Endothelial cell of umbilical vein (primary cell): Measurements from ENCODE around the gene PRCD. TPM values are rescaled to one million over a fixed set of nuclear protein-coding genes. Genes with fewer than 3 reads are reported as not detected.

Experiments used
- Bru-seq: library from RNA; stranded (reverse); fragments of 400-500 nt; gene quantifications from one replicate; lab custom pipeline; 2021; lab: Mats Ljungman, UMichigan
- BruChase-seq, 2 experiments: library from RNA; stranded (reverse); fragments of 400-500 nt; gene quantifications; one replicate each; lab custom pipeline; 2021; lab: Mats Ljungman, UMichigan
- BruUV-seq: library from RNA; stranded (reverse); fragments of 400-500 nt; replicated peaks from 2 replicates; lab custom pipeline; 2021; lab: Mats Ljungman, UMichigan
- CTCF ChIA-PET: fragments of 300-600, 350-600 bp; sonication (Branson Sonifier 250); formaldehyde crosslinking; loops from one replicate; lab custom pipeline; 2021; ENCODE audit warnings: antibody characterized with exemption, inconsistent platforms; lab: Charles Lee
- POLR2A ChIA-PET: fragments of 300-600, 350-600 bp; sonication (Branson Sonifier 250); formaldehyde crosslinking; loops from one replicate; lab custom pipeline; 2021; ENCODE audit warnings: antibody characterized with exemption, inconsistent platforms; lab: Charles Lee
- DNase-seq: peaks from one replicate; pipeline ENCODE4 v3.0.0-alpha.2; 2011; ENCODE audit warnings: low read depth, low spot score
- FAIRE-seq: peaks from 2 replicates; lab custom pipeline; 2011; peaks lifted over from hg19 to GRCh38; lab: Jason Lieb, UNC
- H2AFZ ChIP-seq: 2 replicates; pipeline ENCODE4 v1.6.0; 2012; ENCODE audit warnings: low read depth, low read length, control low read depth, inconsistent platforms
- H3K27ac ChIP-seq: 2 replicates; pipeline ENCODE4 v1.5.1; 2011; ENCODE audit warnings: low read depth, mild to moderate bottlenecking, control low read depth, low read length, moderate library complexity; ENCODE audit not compliant: insufficient read depth
- H3K27me3 ChIP-seq, 2 experiments: 2 replicates each; pipeline versions ENCODE4 v1.6.0 to v1.6.1; 2011; ENCODE audit warnings: low read length in 2 of 2, mixed read lengths in 1 of 2; ENCODE audit not compliant: control insufficient read depth in 2 of 2, insufficient read depth in 2 of 2
- H3K36me3 ChIP-seq, 2 experiments: 2 replicates in 1 of 2; 3 replicates in 1 of 2; pipeline ENCODE4 v1.5.1; 2011; ENCODE audit warnings: low read length in 2 of 2, mild to moderate bottlenecking in 1 of 2, moderate library complexity in 1 of 2; ENCODE audit not compliant: control insufficient read depth in 2 of 2, insufficient read depth in 2 of 2; ENCODE audit errors: extremely low read depth in 1 of 2
- H3K4me1 ChIP-seq: 3 replicates; pipeline ENCODE4 v1.5.1; 2011; ENCODE audit warnings: mild to moderate bottlenecking, low read length; ENCODE audit not compliant: control insufficient read depth, insufficient read depth; ENCODE audit errors: extremely low read depth
- H3K4me2 ChIP-seq: 2 replicates; pipeline ENCODE4 v1.6.1; 2011; ENCODE audit warnings: low read length, control low read depth, mixed read lengths; ENCODE audit not compliant: insufficient read depth
- H3K4me3 ChIP-seq, 3 experiments: fragments of 200-600 bp in 1 of 3; sonication (generic), shearing (Covaris generic) in 1 of 3; replicated peaks in 1 of 3; 2 replicates each; pipeline ENCODE4 v1.5.1; 2011 to 2016; ENCODE audit warnings: control low read depth in 3 of 3, low read length in 3 of 3, mild to moderate bottlenecking in 2 of 3, inconsistent platforms in 1 of 3, low read depth in 1 of 3, moderate library complexity in 1 of 3; ENCODE audit not compliant: insufficient read depth in 1 of 3
- H3K79me2 ChIP-seq: 2 replicates; pipeline ENCODE4 v1.6.0; 2012; ENCODE audit warnings: low read length, inconsistent platforms; ENCODE audit not compliant: control insufficient read depth, insufficient read depth
- H3K9ac ChIP-seq: replicated peaks from 2 replicates; pipeline ENCODE3; 2011; ENCODE audit warnings: low read length, control low read depth; ENCODE audit not compliant: insufficient read depth; ENCODE audit errors: extremely low read depth
- H3K9me1 ChIP-seq: replicated peaks from 3 replicates; pipeline ENCODE4 v1.6.0; 2011; ENCODE audit warnings: mild to moderate bottlenecking, low read length; ENCODE audit not compliant: control insufficient read depth, insufficient read depth; ENCODE audit errors: extremely low read depth
- H3K9me3 ChIP-seq: replicated peaks from 2 replicates; pipeline ENCODE4 v1.5.1; 2012; ENCODE audit warnings: low read length, inconsistent platforms; ENCODE audit not compliant: control insufficient read depth, insufficient read depth
- H4K20me1 ChIP-seq: replicated peaks from 2 replicates; pipeline ENCODE3; 2011; ENCODE audit warnings: mild to moderate bottlenecking, low read length; ENCODE audit not compliant: control insufficient read depth, insufficient read depth; ENCODE audit errors: extremely low read depth
- EZH2 ChIP-seq: IDR thresholded peaks from 2 replicates; pipeline ENCODE4 v1.6.1; 2012; ENCODE audit warnings: borderline replicate concordance, low read depth, mild to moderate bottlenecking, moderate library complexity, low read length, inconsistent platforms; ENCODE audit not compliant: severe bottlenecking
- FOS ChIP-seq: IDR thresholded peaks from 2 replicates; pipeline ENCODE4 v1.6.1; 2011; ENCODE audit warnings: mild to moderate bottlenecking, low read length, moderate library complexity, borderline replicate concordance; ENCODE audit not compliant: insufficient read depth
- GATA2 ChIP-seq: IDR thresholded peaks from 2 replicates; pipeline ENCODE4 v1.7.0; 2011; ENCODE audit warnings: low read depth, mild to moderate bottlenecking, moderate library complexity, mixed read lengths, low read length; ENCODE audit not compliant: insufficient read length, insufficient read depth
- JUN ChIP-seq: IDR thresholded peaks from 2 replicates; pipeline ENCODE4 v1.6.1; 2011; ENCODE audit warnings: borderline replicate concordance, low read depth; ENCODE audit not compliant: insufficient read length, insufficient read depth
- MAX ChIP-seq: IDR thresholded peaks from 2 replicates; pipeline ENCODE4 v1.6.1; 2011; ENCODE audit not compliant: insufficient read depth, insufficient read length
- MYC ChIP-seq: IDR thresholded peaks from one replicate; pipeline ENCODE4 v1.6.1; 2011; ENCODE audit warnings: mild to moderate bottlenecking, low read depth, low read length
- POLR2A ChIP-seq: IDR thresholded peaks from 2 replicates; pipeline ENCODE4 v1.6.1; 2012; ENCODE audit warnings: low read depth, mild to moderate bottlenecking, control low read depth, low read length
- POLR2AphosphoS5 ChIP-seq: IDR thresholded peaks from 2 replicates; pipeline ENCODE4 v1.6.1; 2012; ENCODE audit warnings: low read depth, mild to moderate bottlenecking, control low read depth, low read length, moderate library complexity; ENCODE audit not compliant: insufficient read depth
- dilution Hi-C: fragments of 300-500 bp; cut with MboI; formaldehyde crosslinking; loops from one replicate; pipeline ENCODE4 v1.15.0; 2019; ENCODE audit warnings: low sequenced_read_pairs; ENCODE audit not compliant: extremely low pct_ligation_motif_present
- intact Hi-C: fragments of 100-400 bp; cut with micrococcal nuclease; formaldehyde crosslinking; loops from one replicate; pipeline ENCODE4 v1.10.0; 2022
- long read RNA-seq: library from polyadenylated mRNA; stranded (forward); transcript quantifications from one replicate; pipeline ENCODE4 v2.0.0, GENCODE V29; 2021
- polyA minus RNA-seq, 3 experiments: library from RNA; depleted of rRNA, polyadenylated mRNA; stranded (reverse); fragments of >200 nt; gene quantifications; 1 replicate in 1 of 3; 2 replicates in 2 of 3; pipeline ENCODE4 v1.2.3, GENCODE V29; 2011
- polyA plus RNA-seq, 4 experiments: library from polyadenylated mRNA; depleted of rRNA in 3 of 4; stranded (reverse) in 3 of 4; unstranded in 1 of 4; fragments of >200 nt; gene quantifications; 2 replicates each; pipeline versions ENCODE4 v1.2.1 to v1.2.3, GENCODE V29; 2011 to 2012; ENCODE audit warnings: missing spikeins in 1 of 4
- total RNA-seq: library from RNA; stranded (reverse); gene quantifications from 2 replicates; pipeline ENCODE4 v1.2.3, GENCODE V29; 2021
- TF ChIP-seq, protein P1 (sequence below), 2 donors: IDR thresholded peaks; 1 replicate in 1 of 2; 2 replicates in 1 of 2; pipeline ENCODE4 v1.5.1; 2011; ENCODE audit warnings: low read length in 2 of 2, mild to moderate bottlenecking in 2 of 2, moderate library complexity in 2 of 2, control low read depth in 1 of 2, inconsistent platforms in 1 of 2, low read depth in 1 of 2; ENCODE audit not compliant: insufficient read depth in 1 of 2; ENCODE audit errors: extremely low read depth in 1 of 2

The PRCD gene, protein sequence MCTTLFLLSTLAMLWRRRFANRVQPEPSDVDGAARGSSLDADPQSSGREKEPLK
- total RNA-seq (not detected in 2 replicates), polyA plus RNA-seq (not detected in 2 replicates), polyA minus RNA-seq (not detected in 2 replicates), Bru-seq, nascent RNA (not detected), BruChase-seq, experiment 1, labeled RNA remaining after a 6-hour chase (not detected), BruChase-seq, experiment 2, labeled RNA remaining after a 2-hour chase (not detected)
- polyA plus RNA-seq (2011; cell fraction: cytosol; rRNA removed), result not detected in 2 replicates
- 0.12 and 0.34 TPM in 2 replicates for polyA plus RNA-seq (2011; cell fraction: nucleus; rRNA removed)
- 0.26 TPM in 1 of 2 replicates, not detected in the other for polyA plus RNA-seq (2012)
- not detected for polyA minus RNA-seq (2011; cell fraction: cytosol; rRNA and poly(A)+ RNA removed)
- not detected in 2 replicates for polyA minus RNA-seq (2011; cell fraction: nucleus; rRNA and poly(A)+ RNA removed)
- long read RNA-seq, partial matches to known transcripts, result 0 of 5 reads
- long read RNA-seq, other reads (novel, unspliced or antisense), result 5 of 5 reads

- no peak within 1 kb of the TSS for H3K27ac ChIP-seq
- ChIA-PET POLR2A (interaction anchor here (1.0 kb wide), 1 partner anchor 17 kb away, joined by 3 read pairs; no protein-coding TSS in a partner anchor), CTCF (interaction anchor here (1.1 to 3.3 kb wide), 8 partner anchors 10 to 142 kb away, joined by 3 to 23 read pairs (median 6); partner anchors contain the start of gene ST6GALNAC2)
- DNase-seq, result no peak
- no TSS peak for BruUV-seq
- no peaks in the 10 kb centered on the region for H3K36me3 ChIP-seq
- TF ChIP-seq MYC (no peak), POLR2AphosphoS5 (no peak), POLR2A (no peak), FOS (no peak), EZH2 (no peak), MAX (no peak), JUN (no peak), GATA2 (no peak)
- TF ChIP-seq, protein P1, sequence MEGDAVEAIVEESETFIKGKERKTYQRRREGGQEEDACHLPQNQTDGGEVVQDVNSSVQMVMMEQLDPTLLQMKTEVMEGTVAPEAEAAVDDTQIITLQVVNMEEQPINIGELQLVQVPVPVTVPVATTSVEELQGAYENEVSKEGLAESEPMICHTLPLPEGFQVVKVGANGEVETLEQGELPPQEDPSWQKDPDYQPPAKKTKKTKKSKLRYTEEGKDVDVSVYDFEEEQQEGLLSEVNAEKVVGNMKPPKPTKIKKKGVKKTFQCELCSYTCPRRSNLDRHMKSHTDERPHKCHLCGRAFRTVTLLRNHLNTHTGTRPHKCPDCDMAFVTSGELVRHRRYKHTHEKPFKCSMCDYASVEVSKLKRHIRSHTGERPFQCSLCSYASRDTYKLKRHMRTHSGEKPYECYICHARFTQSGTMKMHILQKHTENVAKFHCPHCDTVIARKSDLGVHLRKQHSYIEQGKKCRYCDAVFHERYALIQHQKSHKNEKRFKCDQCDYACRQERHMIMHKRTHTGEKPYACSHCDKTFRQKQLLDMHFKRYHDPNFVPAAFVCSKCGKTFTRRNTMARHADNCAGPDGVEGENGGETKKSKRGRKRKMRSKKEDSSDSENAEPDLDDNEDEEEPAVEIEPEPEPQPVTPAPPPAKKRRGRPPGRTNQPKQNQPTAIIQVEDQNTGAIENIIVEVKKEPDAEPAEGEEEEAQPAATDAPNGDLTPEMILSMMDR (IDR thresholded peaks at IDR 0.05; ENCODE audit: extremely low read depth in 1 of 2, insufficient read depth in 1 of 2, low read depth in 1 of 2, low read length in 2 of 2), result no peak
- H3K4me3 ChIP-seq, result peak within 1 kb of the TSS in 1 of 3 experiments; percentile 35
- H3K79me2 ChIP-seq, result no peaks in the 10 kb centered on the region
- H2AFZ ChIP-seq, result peak within 1 kb of the TSS; percentile 87
- H4K20me1 ChIP-seq, result no peaks in the 10 kb centered on the region
- no peak within 1 kb of the TSS for H3K9ac ChIP-seq
- H3K4me1 ChIP-seq, result peaks cover 4% of the 10 kb centered on the region
- no peak for FAIRE-seq
- no peaks in the 10 kb centered on the region for H3K9me1 ChIP-seq
- no peaks in the 10 kb centered on the region for H3K9me3 ChIP-seq
- peak within 1 kb of the TSS; percentile 61 for H3K4me2 ChIP-seq
- intact Hi-C loops (loop anchor here (2.0 kb wide), 1 partner anchor 13 kb away; no protein-coding TSS in a partner anchor), dilution Hi-C loops (no loop called here)
- H3K27me3 ChIP-seq, result peaks cover 17 to 19% of the 10 kb centered on the region in 2 experiments
Measured at GRCh38 chr17:76539631-76540271, at the start of gene PRCD. Gene PRCD (plus strand): TSS chr17:76540044. CDS start chr17:76540142, 98 bp downstream.
